AG04450 (cell line): ENCODE measurements around the gene LYRM4. TPM values are rescaled to one million over a fixed set of nuclear protein-coding genes. Genes with fewer than 3 reads are reported as not detected.

Experiments used
- CTCF ChIA-PET: fragments of 300-600, 350-600 bp; formaldehyde crosslinking; extraction: SDS; loops from one replicate; lab custom pipeline; 2022; ENCODE audit warnings: antibody characterized with exemption, inconsistent platforms; lab: Charles Lee
- POLR2A ChIA-PET: fragments of 350-600 bp; formaldehyde crosslinking; extraction: SDS; loops from one replicate; lab custom pipeline; 2021; ENCODE audit warnings: antibody characterized with exemption, inconsistent platforms; lab: Yijun Ruan, JAX
- DNase-seq: peaks from one replicate; pipeline ENCODE4 v3.0.0-alpha.2; 2011; ENCODE audit warnings: low read depth, low spot score
- H3K27ac ChIP-seq: one replicate; pipeline ENCODE4 v1.5.1; 2012; ENCODE audit warnings: low read depth, low read length, control low read depth
- H3K27me3 ChIP-seq: one replicate; pipeline ENCODE4 v1.6.0; 2012; ENCODE audit warnings: low read length; ENCODE audit not compliant: control insufficient read depth, insufficient read depth
- H3K4me3 ChIP-seq: 2 replicates; pipeline ENCODE4 v1.5.1; 2011; ENCODE audit warnings: mild to moderate bottlenecking, low read depth, low read length, control low read depth
- H3K9me3 ChIP-seq: 2 replicates; pipeline ENCODE4 v1.5.1; 2012; ENCODE audit warnings: low read length; ENCODE audit not compliant: control insufficient read depth, insufficient read depth
- polyA plus RNA-seq: library from polyadenylated mRNA; depleted of rRNA; stranded (reverse); fragments of >200 nt; gene quantifications from 2 replicates; pipeline ENCODE4 v1.2.3, GENCODE V29; 2011
- TF ChIP-seq, protein P1 (sequence below): IDR thresholded peaks from 2 replicates; pipeline ENCODE4 v1.5.1; 2011; ENCODE audit warnings: low read depth, low read length, control low read depth, inconsistent platforms

Gene LYRM4
- polyA plus RNA-seq, 1 experiment, result 41.4 TPM

DNA sequence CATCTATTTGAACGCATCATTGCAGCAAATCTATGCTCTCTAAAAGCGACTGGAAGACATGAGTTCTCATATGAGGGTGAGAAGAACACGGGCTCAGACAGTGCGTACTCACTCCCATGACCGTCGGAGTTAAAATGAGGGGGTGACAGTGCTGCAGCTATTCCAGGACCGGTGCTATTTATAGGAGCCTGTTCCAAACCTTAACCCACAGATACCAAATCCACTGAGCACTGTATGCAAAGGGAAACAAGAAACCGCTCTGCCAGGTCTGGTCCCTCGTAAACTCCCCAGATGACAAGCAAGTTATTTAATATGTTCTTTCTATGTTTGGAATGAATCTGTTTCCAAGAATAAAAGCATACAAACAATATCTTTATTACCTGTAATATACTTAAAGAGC lies 152.7 kb downstream of the LYRM4 start:
- H3K27ac ChIP-seq, result no peak overlapping the region
- H3K4me3 ChIP-seq, result no peak overlapping the region
- CTCF ChIA-PET, result no interaction called here
- H3K27me3 ChIP-seq, result no peaks in the 10 kb centered on the region
- H3K9me3 ChIP-seq, result no peaks in the 10 kb centered on the region
- TF ChIP-seq, protein P1, sequence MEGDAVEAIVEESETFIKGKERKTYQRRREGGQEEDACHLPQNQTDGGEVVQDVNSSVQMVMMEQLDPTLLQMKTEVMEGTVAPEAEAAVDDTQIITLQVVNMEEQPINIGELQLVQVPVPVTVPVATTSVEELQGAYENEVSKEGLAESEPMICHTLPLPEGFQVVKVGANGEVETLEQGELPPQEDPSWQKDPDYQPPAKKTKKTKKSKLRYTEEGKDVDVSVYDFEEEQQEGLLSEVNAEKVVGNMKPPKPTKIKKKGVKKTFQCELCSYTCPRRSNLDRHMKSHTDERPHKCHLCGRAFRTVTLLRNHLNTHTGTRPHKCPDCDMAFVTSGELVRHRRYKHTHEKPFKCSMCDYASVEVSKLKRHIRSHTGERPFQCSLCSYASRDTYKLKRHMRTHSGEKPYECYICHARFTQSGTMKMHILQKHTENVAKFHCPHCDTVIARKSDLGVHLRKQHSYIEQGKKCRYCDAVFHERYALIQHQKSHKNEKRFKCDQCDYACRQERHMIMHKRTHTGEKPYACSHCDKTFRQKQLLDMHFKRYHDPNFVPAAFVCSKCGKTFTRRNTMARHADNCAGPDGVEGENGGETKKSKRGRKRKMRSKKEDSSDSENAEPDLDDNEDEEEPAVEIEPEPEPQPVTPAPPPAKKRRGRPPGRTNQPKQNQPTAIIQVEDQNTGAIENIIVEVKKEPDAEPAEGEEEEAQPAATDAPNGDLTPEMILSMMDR, result no peak
- POLR2A ChIA-PET, result no interaction called here
- no peak for DNase-seq

DNA sequence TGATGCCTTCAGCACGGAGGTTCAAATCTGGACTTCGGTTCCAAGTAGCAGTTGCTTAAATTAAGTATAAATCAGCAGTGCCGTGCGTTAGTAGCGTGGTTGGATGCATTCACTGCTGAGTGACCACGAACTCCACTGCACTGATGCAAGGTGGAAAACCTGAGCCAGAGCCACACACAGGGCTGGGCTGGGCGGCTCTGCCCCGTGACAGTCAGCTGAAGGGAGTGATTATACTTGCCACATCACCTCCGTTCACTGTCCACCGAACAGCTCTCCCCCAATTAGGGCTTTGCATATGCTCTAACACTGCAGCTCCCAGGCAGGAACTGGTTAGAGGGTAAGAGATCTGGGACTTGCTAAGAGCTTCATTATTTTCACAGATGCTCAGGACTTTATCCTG lies 153.4 kb downstream of the LYRM4 start:
- Histone ChIP-seq H3K4me3 (no peak overlapping the region), H3K9me3 (no peaks in the 10 kb centered on the region), H3K27me3 (no peaks in the 10 kb centered on the region), H3K27ac (no peak overlapping the region)
- ChIA-PET CTCF (no interaction called here), POLR2A (no interaction called here)
- TF ChIP-seq, protein P1, result no peak
- no peak for DNase-seq

DNA sequence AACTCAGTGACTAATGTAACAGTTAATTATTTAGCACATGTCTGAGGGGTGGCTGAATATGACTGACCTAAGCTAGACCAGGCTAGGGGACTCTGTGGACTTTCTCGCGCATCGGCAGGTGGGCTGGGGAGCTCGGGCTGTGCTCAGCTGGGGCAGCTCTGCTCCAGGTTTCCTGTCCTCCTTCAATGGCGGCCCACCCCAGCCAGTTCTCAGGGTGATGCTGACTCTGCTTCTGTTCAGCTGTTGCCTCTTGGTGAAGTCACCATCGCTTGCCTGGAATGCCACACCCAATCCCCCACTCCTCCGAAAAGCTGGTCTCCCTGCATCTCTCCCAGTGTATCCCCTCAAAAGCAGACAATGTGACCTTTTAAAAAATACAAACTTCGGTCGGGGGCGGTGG lies 155.6 kb downstream of the LYRM4 start:
- no peak overlapping the region for H3K27ac ChIP-seq
- CTCF ChIA-PET, result interaction anchor here (1.8 kb wide), 1 partner anchor 9 kb away, joined by 9 read pairs; no protein-coding TSS in a partner anchor

DNA sequence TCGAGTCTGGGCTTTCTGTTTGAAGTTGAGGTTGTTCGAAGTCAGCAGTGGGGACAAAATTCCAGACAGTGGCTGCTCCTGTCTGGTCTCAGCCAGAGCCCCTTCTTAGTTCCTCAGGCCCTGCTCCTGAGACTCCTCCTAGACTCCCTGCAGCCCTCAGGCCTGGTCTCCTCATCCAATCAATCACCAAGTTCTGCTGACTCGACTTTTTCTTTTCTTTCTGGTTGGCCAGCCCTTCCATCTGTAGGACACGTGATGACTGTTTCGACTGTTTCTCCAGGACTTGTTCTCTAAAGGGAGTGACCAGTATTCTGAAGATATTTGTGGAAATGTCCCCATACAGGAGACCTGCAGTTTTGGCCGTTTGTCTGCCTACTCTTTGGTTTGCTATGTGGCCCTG lies 156.1 kb downstream of the LYRM4 start:
- CTCF ChIA-PET, result interaction anchor here (0.6 to 1.8 kb wide), 3 partner anchors 9 to 298 kb away, joined by 3 to 9 read pairs (median 5); no protein-coding TSS in a partner anchor
- POLR2A ChIA-PET, result no interaction called here
- TF ChIP-seq, protein P1, result no peak

More for the DNA sequence above, 155.6 kb downstream of the LYRM4 start:
- Histone ChIP-seq H3K4me3 (no peak overlapping the region), H3K9me3 (no peaks in the 10 kb centered on the region), H3K27me3 (no peaks in the 10 kb centered on the region)
- TF ChIP-seq, protein P1, result no peak
- POLR2A ChIA-PET, result no interaction called here
- no peak for DNase-seq

DNA sequence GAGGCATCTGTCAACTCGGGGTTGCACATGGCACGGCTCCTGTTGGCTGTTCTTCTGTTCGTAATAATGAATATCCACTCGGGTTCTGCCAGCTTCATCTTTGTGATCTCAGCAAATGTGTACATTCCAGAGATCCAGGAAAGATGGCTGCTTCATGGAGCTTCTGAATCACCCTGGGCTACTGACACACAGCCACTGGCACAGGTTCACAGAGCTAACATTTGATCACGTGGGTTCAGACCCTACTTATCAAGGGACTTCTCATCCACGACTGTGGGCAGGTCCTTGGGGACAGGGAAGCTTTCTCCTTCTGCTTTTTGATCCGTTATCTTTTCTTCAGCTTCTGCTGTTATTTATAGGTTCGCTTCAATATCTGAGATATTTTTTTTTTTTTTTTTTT lies 157.5 kb downstream of the LYRM4 start:
- H3K4me3 ChIP-seq, result no peak overlapping the region
- POLR2A ChIA-PET, result no interaction called here
- peaks cover under 1% of the 10 kb centered on the region; the same call in 1 of the 2 replicates for H3K9me3 ChIP-seq
- CTCF ChIA-PET, result interaction anchor here (0.7 to 1.0 kb wide), 2 partner anchors 23 to 466 kb away, joined by 3 to 4 read pairs; no protein-coding TSS in a partner anchor
- H3K27me3 ChIP-seq, result peaks cover 3% of the 10 kb centered on the region
- no peak for DNase-seq
- H3K27ac ChIP-seq, result no peak overlapping the region
- TF ChIP-seq, protein P1, result no peak

More for the DNA sequence above, 156.1 kb downstream of the LYRM4 start:
- Histone ChIP-seq H3K27me3 (no peaks in the 10 kb centered on the region), H3K9me3 (no peaks in the 10 kb centered on the region), H3K27ac (no peak overlapping the region), H3K4me3 (no peak overlapping the region)
- no peak for DNase-seq
